ENCODE measurements around the gene GALNT10.
A peak's percentile ranks its signal among the peaks of the same experiment; 100 is the strongest.

Gene GALNT10

DNA sequence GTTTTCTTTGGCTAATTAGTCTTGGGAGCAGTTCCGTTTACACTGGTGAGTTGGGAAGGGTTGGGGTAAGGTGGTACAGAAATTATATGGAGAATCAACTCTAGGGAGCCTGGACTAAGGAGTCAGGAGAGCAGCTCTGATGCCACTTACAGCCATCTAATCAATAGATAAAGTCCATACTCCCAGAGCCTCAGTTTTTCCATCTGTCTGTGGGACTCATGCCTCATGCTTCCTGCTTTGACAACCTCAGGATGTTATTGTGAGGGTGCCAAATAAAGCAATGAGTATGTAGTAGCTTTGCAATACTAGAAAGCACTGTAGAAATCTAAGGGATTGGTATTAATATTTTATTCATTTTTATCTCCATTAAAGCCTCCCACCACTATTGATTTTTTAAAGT is 105.0 kb downstream of the GALNT10 start:
- H3K4me3 Mint-ChIP-seq, result no peak overlapping the region
- no peaks in the 10 kb centered on the region for H3K27me3 Mint-ChIP-seq
- no peaks in the 10 kb centered on the region for H3K9me3 Mint-ChIP-seq
- H3K27ac Mint-ChIP-seq, result no peak overlapping the region
- H3K4me1 Mint-ChIP-seq, result peaks cover 15% of the 10 kb centered on the region
- no peak for ATAC-seq
- peaks cover 36% of the 10 kb centered on the region for H3K36me3 Mint-ChIP-seq

DNA sequence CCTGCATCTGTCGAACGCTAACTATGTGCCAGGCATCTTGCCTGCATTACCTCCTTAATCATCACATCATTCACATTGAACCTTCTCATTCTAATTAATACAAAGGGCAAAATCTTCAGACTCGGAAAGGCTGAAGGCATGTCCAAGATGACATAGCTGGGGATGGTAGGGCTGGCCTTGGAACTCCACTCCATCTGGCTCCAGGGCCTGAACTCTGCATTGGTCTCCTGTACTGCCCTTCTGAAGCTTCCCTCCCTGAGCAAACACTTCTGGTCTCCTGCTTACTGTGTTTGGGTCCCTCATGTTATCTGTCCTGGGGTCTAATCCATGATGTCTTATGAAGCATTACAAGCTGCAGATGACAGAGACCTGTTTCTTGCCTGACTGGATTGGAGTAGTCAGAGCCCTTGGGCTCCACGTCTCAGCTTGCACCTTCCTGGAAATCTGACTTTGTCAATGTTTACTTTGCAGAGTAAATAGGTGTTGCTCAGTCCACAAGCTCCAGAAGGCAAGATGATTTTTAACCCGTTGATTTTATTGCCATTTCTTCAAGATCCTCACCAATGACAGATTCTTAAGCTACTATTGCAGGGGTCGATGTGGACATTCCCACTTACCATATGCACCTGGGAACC is 106.1 kb downstream of the GALNT10 start:
- Mint-ChIP-seq H3K27ac (no peak overlapping the region), H3K27me3 (no peaks in the 10 kb centered on the region), H3K4me3 (no peak overlapping the region)

DNA sequence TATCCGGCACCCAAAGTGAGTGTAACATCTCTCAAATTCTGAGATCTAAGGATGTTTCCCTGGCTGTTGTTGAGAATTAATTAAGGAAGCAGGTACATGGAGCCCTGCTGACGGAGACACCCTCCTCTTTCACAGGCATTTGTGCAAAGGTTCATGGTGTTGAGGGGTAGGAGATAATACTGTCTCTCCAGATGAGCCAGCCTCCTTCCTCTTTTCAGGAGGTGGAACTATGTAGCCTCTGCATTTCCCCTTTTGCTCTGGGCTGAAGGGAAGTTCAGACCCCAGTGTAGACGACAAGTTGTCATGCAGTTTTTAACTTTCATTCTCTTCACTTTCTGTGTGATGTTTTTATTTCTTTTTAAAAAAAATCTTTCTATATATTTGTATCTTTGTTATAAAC is 107.5 kb downstream of the GALNT10 start:
- no peaks in the 10 kb centered on the region for H3K9me3 Mint-ChIP-seq
- H3K4me1 Mint-ChIP-seq, result peaks cover 15% of the 10 kb centered on the region
- no peak overlapping the region for H3K4me3 Mint-ChIP-seq
- no peaks in the 10 kb centered on the region for H3K27me3 Mint-ChIP-seq
- H3K36me3 Mint-ChIP-seq, result peaks cover 47% of the 10 kb centered on the region
- H3K27ac Mint-ChIP-seq, result peak overlapping the region; percentile 42
- peak; percentile 85 for ATAC-seq

More for the DNA sequence above, 106.1 kb downstream of the GALNT10 start:
- no peak for ATAC-seq
- no peaks in the 10 kb centered on the region for H3K9me3 Mint-ChIP-seq
- peaks cover 39% of the 10 kb centered on the region for H3K36me3 Mint-ChIP-seq
- peaks cover 15% of the 10 kb centered on the region for H3K4me1 Mint-ChIP-seq

DNA sequence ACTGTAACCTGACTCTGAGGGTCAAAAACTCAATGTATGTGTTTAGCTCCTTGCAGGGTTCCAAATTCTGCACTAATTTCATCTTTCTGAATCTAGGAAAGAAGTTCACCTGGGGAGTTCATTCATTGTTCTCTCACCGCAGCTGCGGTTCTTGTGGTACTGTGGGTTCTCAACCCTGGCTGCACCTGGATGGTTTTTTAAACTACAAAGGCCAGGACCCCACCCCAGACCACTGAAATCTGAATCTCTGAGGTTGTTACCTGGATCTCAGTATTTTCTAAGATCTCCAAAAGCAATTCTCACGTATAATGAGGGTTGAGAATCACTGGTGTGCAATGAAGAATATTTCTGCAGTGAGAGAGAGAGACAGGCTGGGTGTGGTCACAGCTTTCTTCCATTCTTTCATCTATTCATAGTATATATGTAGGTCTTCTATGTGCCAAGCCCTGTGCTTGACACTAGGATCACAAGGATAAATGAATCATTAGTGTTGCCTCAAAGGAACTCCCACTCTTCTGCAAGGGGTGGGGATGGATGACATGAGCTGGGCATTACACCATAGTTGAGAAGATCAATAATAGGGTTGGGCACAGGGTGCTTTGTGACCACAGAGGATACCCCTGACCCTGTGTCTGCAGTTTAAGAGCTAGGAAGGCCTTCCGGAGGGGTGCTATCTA is 109.8 kb downstream of the GALNT10 start:
- H3K9me3 Mint-ChIP-seq, result no peaks in the 10 kb centered on the region
- H3K4me3 Mint-ChIP-seq, result no peak overlapping the region
- H3K4me1 Mint-ChIP-seq, result peaks cover 15% of the 10 kb centered on the region
- H3K36me3 Mint-ChIP-seq, result peaks cover 60% of the 10 kb centered on the region
- no peak overlapping the region for H3K27ac Mint-ChIP-seq
- ATAC-seq, result no peak
- H3K27me3 Mint-ChIP-seq, result no peaks in the 10 kb centered on the region

DNA sequence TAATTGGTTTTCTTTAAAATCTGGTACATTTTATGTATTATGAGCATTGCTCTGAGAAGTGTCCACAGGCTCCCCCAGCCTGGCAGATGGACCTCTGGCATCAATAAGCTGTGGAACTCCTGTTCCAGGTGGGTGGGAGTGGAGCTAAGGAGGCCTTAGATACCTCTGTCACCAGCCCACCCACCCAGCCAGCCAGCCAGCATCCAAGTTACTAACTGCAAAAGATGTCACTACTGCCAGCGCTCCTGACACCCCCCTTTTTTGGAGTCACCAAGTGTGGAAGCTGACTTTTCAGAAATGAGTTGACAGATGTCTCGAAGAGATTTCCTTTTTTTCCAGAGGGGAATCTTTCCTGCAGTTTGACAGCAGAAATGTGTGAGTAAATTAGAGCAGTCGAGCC is 111.2 kb downstream of the GALNT10 start:
- H3K27me3 Mint-ChIP-seq, result no peaks in the 10 kb centered on the region
- H3K4me1 Mint-ChIP-seq, result peaks cover 19% of the 10 kb centered on the region
- no peak for ATAC-seq

DNA sequence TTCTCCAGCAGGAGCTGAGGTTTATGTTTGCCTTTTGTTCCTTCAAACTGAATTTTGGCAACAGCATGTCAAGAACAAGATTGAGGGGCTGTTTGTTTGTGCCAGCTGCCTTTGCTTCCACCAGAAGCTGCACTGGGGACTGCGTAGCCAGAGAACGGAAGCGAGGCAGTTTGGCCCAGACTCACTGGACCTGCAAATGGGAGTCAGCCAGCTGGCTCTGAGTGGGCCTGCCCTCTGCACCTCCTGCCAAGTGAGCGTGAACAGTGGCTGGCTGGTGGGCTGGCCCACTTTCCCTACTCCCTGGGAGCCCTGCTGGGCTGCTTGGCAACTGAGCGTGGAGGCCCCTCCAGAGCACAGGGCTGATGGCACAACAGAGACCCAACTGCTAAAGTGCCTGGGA is 111.6 kb downstream of the GALNT10 start:
- Mint-ChIP-seq H3K27ac (no peak overlapping the region), H3K4me3 (no peak overlapping the region), H3K4me1 (peaks cover 20% of the 10 kb centered on the region), H3K27me3 (no peaks in the 10 kb centered on the region), H3K36me3 (peaks cover 62% of the 10 kb centered on the region), H3K9me3 (no peaks in the 10 kb centered on the region)
- no peak for ATAC-seq

More for the DNA sequence above, 111.2 kb downstream of the GALNT10 start:
- H3K36me3 Mint-ChIP-seq, result peaks cover 61% of the 10 kb centered on the region
- no peaks in the 10 kb centered on the region for H3K9me3 Mint-ChIP-seq
- no peak overlapping the region for H3K27ac Mint-ChIP-seq
- H3K4me3 Mint-ChIP-seq, result no peak overlapping the region

DNA sequence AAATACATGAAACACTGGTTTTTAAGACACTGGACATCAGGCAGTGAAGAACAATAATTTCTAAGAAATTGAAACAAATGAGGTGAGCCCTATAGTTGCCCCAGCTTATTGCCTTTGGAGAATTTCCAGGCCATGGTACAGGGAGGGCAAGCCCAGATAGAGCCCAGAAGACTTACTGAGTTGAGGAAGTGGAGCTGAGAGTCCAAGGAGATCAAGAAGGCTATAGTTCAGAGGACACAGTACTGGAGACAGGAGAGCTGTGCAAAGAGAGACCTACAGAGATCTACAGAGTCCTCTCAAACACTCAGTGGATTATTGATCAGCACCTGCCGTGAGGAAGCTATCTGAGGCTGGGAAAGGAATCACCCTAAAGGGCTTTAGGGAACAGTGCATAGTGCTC is 112.6 kb downstream of the GALNT10 start:
- H3K36me3 Mint-ChIP-seq, result peaks cover 62% of the 10 kb centered on the region

DNA sequence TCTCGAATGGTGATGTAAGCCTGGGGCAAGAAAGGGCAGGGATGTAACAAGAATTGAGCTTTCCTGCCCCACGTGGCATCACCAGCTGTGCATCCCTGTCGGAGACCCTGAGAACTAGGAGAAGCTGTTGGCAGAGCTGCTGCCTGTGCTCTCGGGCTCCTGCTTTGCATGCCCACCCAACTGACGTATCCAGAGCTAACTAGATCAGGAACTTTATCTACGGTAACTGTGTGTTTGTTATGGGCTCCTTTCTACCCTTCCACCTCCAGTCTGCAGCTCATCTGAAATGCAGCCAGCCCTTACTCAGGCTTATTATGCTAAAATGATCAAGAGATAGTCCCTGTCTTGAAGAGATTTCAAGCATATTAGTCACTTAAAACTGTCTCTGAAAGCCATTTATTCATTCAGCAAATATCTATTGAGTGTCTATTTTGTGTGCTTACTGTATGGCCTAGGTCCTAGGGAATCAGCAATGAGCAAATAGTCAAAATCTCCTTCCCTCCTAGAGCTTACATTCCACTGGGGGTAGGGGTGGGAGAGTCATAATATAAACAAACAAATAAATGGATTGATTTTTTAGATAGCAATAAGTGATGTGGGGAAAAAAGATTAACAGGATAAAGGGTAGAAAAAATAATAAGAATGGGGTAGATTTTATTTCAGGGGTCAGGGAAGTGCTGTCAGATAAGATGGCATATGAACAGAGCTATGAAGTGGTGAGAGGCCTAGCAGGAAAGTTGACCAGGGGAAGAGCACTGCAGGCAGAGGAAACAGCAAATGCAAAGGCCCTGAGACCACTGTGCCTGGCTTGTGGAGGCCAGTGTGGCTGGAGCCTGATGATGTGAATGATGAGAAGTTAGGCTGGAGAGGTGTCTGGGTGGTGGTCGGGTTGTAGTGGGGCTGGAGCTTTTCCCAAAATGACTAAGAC is 118.2 kb downstream of the GALNT10 start:
- H3K4me3 Mint-ChIP-seq, result no peak overlapping the region
- H3K36me3 Mint-ChIP-seq, result peaks cover 51% of the 10 kb centered on the region
- no peak for ATAC-seq
- H3K27ac Mint-ChIP-seq, result no peak overlapping the region
- peaks cover 15% of the 10 kb centered on the region for H3K4me1 Mint-ChIP-seq
- H3K27me3 Mint-ChIP-seq, result no peaks in the 10 kb centered on the region
- no peaks in the 10 kb centered on the region for H3K9me3 Mint-ChIP-seq

More for the DNA sequence above, 112.6 kb downstream of the GALNT10 start:
- no peaks in the 10 kb centered on the region for H3K27me3 Mint-ChIP-seq
- peaks cover 12% of the 10 kb centered on the region for H3K4me1 Mint-ChIP-seq
- no peaks in the 10 kb centered on the region for H3K9me3 Mint-ChIP-seq
- H3K27ac Mint-ChIP-seq, result no peak overlapping the region
- no peak overlapping the region for H3K4me3 Mint-ChIP-seq
- no peak for ATAC-seq

DNA sequence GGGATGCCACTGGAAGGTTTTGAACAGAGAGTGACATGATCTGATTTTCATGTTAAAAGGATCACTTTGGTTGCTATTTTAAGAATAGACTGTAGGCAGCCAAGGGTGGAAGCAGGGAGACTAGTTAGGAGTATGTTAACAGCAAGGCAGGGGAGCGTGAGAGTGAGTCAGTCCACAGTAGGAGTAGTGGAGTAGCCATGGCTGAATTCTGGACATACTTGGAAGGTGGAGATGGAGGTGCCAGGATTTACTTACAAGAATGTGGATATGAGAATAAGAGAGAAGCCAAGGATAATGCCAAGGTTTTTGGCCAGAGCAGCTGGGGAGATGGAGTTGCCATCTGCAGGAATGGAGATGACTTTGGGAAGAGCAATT is 118.8 kb downstream of the GALNT10 start:
- H3K27ac Mint-ChIP-seq, result no peak overlapping the region
- no peaks in the 10 kb centered on the region for H3K9me3 Mint-ChIP-seq
- no peak overlapping the region for H3K4me3 Mint-ChIP-seq
- peaks cover 15% of the 10 kb centered on the region for H3K4me1 Mint-ChIP-seq
- ATAC-seq, result no peak
- H3K36me3 Mint-ChIP-seq, result peaks cover 45% of the 10 kb centered on the region
- no peaks in the 10 kb centered on the region for H3K27me3 Mint-ChIP-seq

DNA sequence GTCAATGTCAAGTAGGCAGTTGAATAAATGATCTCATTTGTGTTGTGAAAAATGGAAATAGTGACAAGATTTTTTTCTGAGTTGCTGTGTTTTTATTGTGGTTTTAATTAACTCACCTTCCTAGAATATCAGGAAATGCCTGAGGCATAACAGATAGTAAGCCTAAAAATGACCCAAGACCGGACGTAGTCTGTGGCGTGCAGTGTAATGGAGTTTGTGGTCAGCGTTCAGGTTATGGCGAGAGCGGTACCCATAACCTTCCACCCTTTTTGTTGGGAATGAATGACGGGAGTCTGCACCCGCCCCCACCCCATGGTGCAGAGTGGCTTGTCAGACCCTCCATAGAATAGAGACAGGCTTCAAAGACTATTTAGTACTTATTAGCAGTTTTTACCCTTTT is 119.3 kb downstream of the GALNT10 start:
- no peak overlapping the region for H3K27ac Mint-ChIP-seq
- peaks cover 15% of the 10 kb centered on the region for H3K4me1 Mint-ChIP-seq
- ATAC-seq, result no peak
- H3K27me3 Mint-ChIP-seq, result no peaks in the 10 kb centered on the region
- H3K9me3 Mint-ChIP-seq, result no peaks in the 10 kb centered on the region
- no peak overlapping the region for H3K4me3 Mint-ChIP-seq
- peaks cover 40% of the 10 kb centered on the region for H3K36me3 Mint-ChIP-seq

DNA sequence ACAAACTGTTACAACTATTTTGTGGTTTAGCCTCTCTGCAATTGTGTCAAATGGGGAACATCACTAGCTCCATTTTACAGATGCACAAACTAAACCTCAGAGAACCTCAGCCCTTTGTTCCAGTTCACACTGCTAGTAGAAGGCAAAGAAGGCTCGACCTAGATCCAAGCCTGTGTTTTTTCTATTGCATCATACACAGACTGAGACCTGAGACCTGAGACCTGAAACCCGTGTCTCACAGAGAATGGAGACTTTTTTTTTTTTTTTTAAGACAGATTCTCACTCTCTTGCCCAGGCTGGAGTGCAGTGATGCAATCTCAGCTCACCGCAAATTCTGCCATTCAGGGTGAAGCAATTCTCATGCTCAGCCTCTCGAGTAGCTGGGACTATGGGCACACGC is 120.8 kb downstream of the GALNT10 start:
- H3K4me1 Mint-ChIP-seq, result peaks cover 15% of the 10 kb centered on the region
- H3K9me3 Mint-ChIP-seq, result no peaks in the 10 kb centered on the region
- peaks cover 26% of the 10 kb centered on the region for H3K36me3 Mint-ChIP-seq
- no peak for ATAC-seq
- no peak overlapping the region for H3K4me3 Mint-ChIP-seq
- no peak overlapping the region for H3K27ac Mint-ChIP-seq
- no peaks in the 10 kb centered on the region for H3K27me3 Mint-ChIP-seq

DNA sequence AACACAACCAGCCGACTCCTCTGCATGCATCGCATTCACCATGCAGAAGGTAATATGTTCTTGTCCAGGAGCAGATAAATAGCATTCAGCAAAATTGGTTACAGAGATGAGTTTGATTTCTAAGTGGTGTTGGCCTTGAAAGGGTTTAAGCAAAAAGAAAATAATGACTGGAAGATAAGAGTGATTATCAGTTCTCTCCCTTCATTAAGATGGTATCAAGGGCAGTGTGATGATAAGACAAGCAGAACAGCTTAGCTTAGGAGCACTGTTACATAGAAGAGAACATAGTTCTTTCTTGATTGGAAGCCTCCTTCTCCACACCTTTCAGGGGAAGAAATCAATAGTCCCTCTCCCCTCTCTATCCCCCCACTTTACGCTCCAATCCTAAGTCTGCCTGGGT is 121.5 kb downstream of the GALNT10 start:
- no peak overlapping the region for H3K4me3 Mint-ChIP-seq
- no peaks in the 10 kb centered on the region for H3K27me3 Mint-ChIP-seq
- H3K36me3 Mint-ChIP-seq, result peaks cover 19% of the 10 kb centered on the region
- H3K9me3 Mint-ChIP-seq, result no peaks in the 10 kb centered on the region
- peaks cover 10% of the 10 kb centered on the region for H3K4me1 Mint-ChIP-seq
- no peak overlapping the region for H3K27ac Mint-ChIP-seq
- no peak for ATAC-seq

DNA sequence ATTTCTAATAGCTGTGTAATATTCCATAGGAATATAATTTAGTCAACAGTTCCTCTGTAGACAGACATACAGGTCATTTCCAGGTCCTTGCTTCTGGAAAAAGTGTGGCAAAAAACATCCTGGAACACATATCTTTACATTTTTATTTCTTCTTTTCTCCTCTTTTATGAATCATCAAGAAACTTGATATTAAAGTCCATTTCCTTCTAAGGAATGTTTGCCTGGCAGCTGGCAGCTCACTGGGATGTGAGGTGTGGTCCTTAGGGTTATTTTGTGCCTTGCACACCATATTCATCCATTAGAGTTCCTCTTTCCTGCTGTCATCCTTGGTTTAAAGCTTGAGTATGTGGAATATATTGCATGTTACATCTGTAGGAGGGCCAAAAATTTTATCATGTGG is 122.0 kb downstream of the GALNT10 start:
- Mint-ChIP-seq H3K36me3 (peaks cover 18% of the 10 kb centered on the region), H3K4me3 (no peak overlapping the region), H3K27ac (no peak overlapping the region), H3K27me3 (no peaks in the 10 kb centered on the region), H3K4me1 (peaks cover 10% of the 10 kb centered on the region), H3K9me3 (no peaks in the 10 kb centered on the region)
- no peak for ATAC-seq

DNA sequence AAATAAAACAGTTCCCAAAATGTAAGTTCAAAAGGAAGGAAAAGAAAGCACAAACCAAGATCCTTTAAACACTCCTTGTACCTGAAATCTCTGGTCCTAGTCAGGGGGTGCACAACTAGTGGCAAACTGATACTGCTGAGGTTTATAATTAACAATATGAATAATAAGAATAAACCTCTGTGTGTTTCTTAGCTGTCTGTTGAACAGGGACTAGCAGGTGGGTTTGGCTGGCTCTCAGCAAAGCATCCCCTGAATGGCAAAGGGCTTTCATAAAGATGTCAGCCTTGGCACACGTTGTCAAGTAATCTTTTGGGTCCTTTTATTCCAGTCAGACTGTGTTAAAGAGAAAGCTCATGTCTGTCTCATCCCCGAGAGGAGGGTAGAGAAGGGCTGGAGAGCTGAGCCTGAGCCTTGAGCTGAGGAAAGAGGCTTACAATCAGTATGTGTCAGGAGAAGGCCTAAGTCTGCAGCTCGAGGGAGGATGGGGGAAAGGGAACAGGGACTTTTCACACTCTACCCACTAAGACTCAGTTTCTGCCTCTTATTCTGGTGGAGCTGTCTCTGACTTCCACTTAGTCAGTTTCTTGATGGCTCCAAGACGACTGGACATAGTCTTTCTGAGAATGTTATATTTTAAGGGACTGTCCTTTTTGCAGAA is 123.0 kb downstream of the GALNT10 start:
- no peaks in the 10 kb centered on the region for H3K27me3 Mint-ChIP-seq
- peaks cover 11% of the 10 kb centered on the region for H3K4me1 Mint-ChIP-seq
- H3K9me3 Mint-ChIP-seq, result no peaks in the 10 kb centered on the region
- H3K4me3 Mint-ChIP-seq, result no peak overlapping the region
- H3K27ac Mint-ChIP-seq, result no peak overlapping the region
- ATAC-seq, result no peak
- peaks cover 20% of the 10 kb centered on the region for H3K36me3 Mint-ChIP-seq

DNA sequence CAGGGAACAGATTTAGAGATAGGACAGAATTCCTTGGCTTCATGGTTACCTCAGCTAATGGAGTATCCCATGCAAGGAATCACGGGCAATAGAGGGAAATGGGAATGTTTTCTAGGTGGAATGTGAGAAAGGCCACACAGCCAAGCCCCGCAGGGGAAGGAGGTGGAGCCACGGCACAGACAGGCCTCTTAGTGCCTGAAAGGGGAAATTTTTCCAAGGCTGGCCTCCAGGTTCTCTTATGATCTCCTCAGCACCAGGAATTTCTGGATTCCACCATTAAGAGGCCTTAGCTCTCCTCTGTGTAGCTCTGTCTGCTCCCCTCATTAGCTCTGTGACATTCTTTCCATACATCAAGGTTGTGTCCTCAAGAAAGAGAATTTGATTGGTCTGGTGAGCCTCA is 124.7 kb downstream of the GALNT10 start:
- no peak for ATAC-seq
- Mint-ChIP-seq H3K27ac (no peak overlapping the region), H3K4me1 (peaks cover 7% of the 10 kb centered on the region), H3K9me3 (no peaks in the 10 kb centered on the region), H3K4me3 (no peak overlapping the region), H3K27me3 (no peaks in the 10 kb centered on the region), H3K36me3 (peaks cover 14% of the 10 kb centered on the region)
